Measurements from ENCODE around the gene KIF3C. TPM values are rescaled to one million over a fixed set of nuclear protein-coding genes. Genes with fewer than 3 reads are reported as not detected.
"Not testable (repeated sequence)": the region's sequence is repeated elsewhere in the genome, so short reads cannot be mapped to it uniquely, and the experiment has no call there.

The KIF3C gene
- polyA plus RNA-seq, 2 of the 4 experiments (the other 2 are of a cell fraction) = 17.1 to 77.4 TPM

GRCh38 chr2:25917832-25918231 lies 64.5 kb downstream of the KIF3C start:
- POLR2A ChIA-PET = interaction anchor here (1.5 kb wide), 1 partner anchor 39 kb away, joined by 4 read pairs; the partner anchor contains the start of gene ASXL2
- WGBS (ENCODE audit: missing lambda C conversion rate) = 54% methylated on average over 3 of the region's 3 CpGs
- no peak for FAIRE-seq
- Histone ChIP-seq H3K27ac (no peak overlapping the region), H3K9me3 (no peaks in the 10 kb centered on the region), H3K4me3 (no peak overlapping the region), H3K4me2 (no peak overlapping the region), H3K4me1 (peaks cover 11% of the 10 kb centered on the region; the same call in 2 of the 3 replicates)
- TF ChIP-seq CHD4 (IDR thresholded peaks at IDR 0.05; ENCODE audit: borderline replicate concordance) = no peak
- no peak for TF ChIP-seq NPAS2 (CRISPR knock-in tag; IDR thresholded peaks at IDR 0.05; ENCODE audit: borderline replicate concordance)
- no peak for TF ChIP-seq FOXS1 (CRISPR knock-in tag; IDR thresholded peaks at IDR 0.05)
- TF ChIP-seq RCOR1 (IDR thresholded peaks at IDR 0.05; ENCODE audit: low read depth, low read length) = no peak
- TF ChIP-seq RARB (CRISPR knock-in tag; IDR thresholded peaks at IDR 0.05) = no peak
- no peak for TF ChIP-seq BCL3 (IDR thresholded peaks at IDR 0.05)
- no peak for TF ChIP-seq HOXA7 (CRISPR knock-in tag; IDR thresholded peaks at IDR 0.05)
- TF ChIP-seq CTCF (IDR thresholded peaks at IDR 0.05) = no peak
- no peak for TF ChIP-seq CHD2 (IDR thresholded peaks at IDR 0.05; ENCODE audit: low read length, partially characterized antibody)
- CTCF ChIA-PET = interaction anchor here (1.3 kb wide), 1 partner anchor 66 kb away, joined by 6 read pairs; no protein-coding TSS in a partner anchor
- DNase-seq (ENCODE audit: low read depth in 1 of 2, low spot score in 1 of 2) = no peak
- no peak for ATAC-seq

GRCh38 chr2:25917411-25917810 lies 64.9 kb downstream of the KIF3C start:
- ChIA-PET CTCF (interaction anchor here (1.3 kb wide), 1 partner anchor 66 kb away, joined by 6 read pairs; no protein-coding TSS in a partner anchor), POLR2A (interaction anchor here (1.5 kb wide), 1 partner anchor 39 kb away, joined by 4 read pairs; the partner anchor contains the start of gene ASXL2)
- not testable (repeated sequence) for H3K4me2 ChIP-seq; FAIRE-seq; H3K4me3 ChIP-seq; H3K27ac ChIP-seq; ATAC-seq; H3K9me3 ChIP-seq; DNase-seq (ENCODE audit: low read depth in 1 of 2, low spot score in 1 of 2)
- H3K4me1 ChIP-seq = peaks cover 15% of the 10 kb centered on the region; the same call in 2 of the 3 replicates
- WGBS (ENCODE audit: missing lambda C conversion rate) = 66% methylated on average over 7 of the region's 7 CpGs

- DNase-seq (ENCODE audit: low read depth in 1 of 2, low spot score in 1 of 2) = not testable (repeated sequence)
These were observed 66.1 kb downstream of the KIF3C start for GRCh38 chr2:25915944-25916772.

GRCh38 chr2:25915411-25915810 lies 66.9 kb downstream of the KIF3C start:
- POLR2A ChIA-PET; H3K4me2 ChIP-seq; FAIRE-seq; H3K4me3 ChIP-seq; ATAC-seq; DNase-seq (ENCODE audit: low read depth in 1 of 2, low spot score in 1 of 2); H3K27ac ChIP-seq; H3K9me3 ChIP-seq: not testable (repeated sequence)
- 94% methylated on average over 28 of the region's 33 CpGs for WGBS (ENCODE audit: missing lambda C conversion rate)
- CTCF ChIA-PET = interaction anchor here (1.1 to 1.3 kb wide), 2 partner anchors 12 to 21 kb away, joined by 3 to 5 read pairs; no protein-coding TSS in a partner anchor
- H3K4me1 ChIP-seq = peaks cover 15% of the 10 kb centered on the region; the same call in 2 of the 3 replicates

More at GRCh38 chr2:25915944-25916772, 66.1 kb downstream of the KIF3C start:
- ATAC-seq, H3K4me2 ChIP-seq, H3K27ac ChIP-seq, H3K4me3 ChIP-seq, POLR2A ChIA-PET, FAIRE-seq, H3K9me3 ChIP-seq: not testable (repeated sequence)
- peaks cover 15% of the 10 kb centered on the region; the same call in 2 of the 3 replicates for H3K4me1 ChIP-seq
- CTCF ChIA-PET = interaction anchor here (0.9 to 1.3 kb wide), 5 partner anchors 8 to 64 kb away, joined by 3 to 5 read pairs (median 4); no protein-coding TSS in a partner anchor
- 87% methylated on average over 16 of the region's 16 CpGs for WGBS (ENCODE audit: missing lambda C conversion rate)

GRCh38 chr2:25913696-25913973 lies 68.7 kb downstream of the KIF3C start:
- POLR2A ChIA-PET = interaction anchor here (0.6 kb wide), 1 partner anchor 35 kb away, joined by 3 read pairs; the partner anchor contains the start of gene ASXL2
- not testable (repeated sequence) for H3K9me3 ChIP-seq; FAIRE-seq; DNase-seq (ENCODE audit: low read depth in 1 of 2, low spot score in 1 of 2); H3K4me3 ChIP-seq
- ATAC-seq = peak in 1 of 2 experiments; percentile 51; a peak in 2 of 6 replicates
- WGBS (ENCODE audit: missing lambda C conversion rate) = 84% methylated on average over 9 of the region's 9 CpGs
- CTCF ChIA-PET = interaction anchor here (0.6 kb wide), 1 partner anchor 72 kb away, joined by 3 read pairs; no protein-coding TSS in a partner anchor
- peak overlapping the region; percentile 36 for H3K4me2 ChIP-seq
- H3K27ac ChIP-seq = 0 out of 6 replicates have a peak overlapping the region, but pooled peaks of 1 of the 2 experiments have one; percentile 1
- H3K4me1 ChIP-seq = peaks cover 15% of the 10 kb centered on the region; the same call in 2 of the 3 replicates

All from A549 (cell line).